T-helper 17 cell (primary cell): ENCODE results near the gene CA12. TPM values are rescaled to one million over a fixed set of nuclear protein-coding genes. Genes with fewer than 3 reads are reported as not detected.
"Not testable (repeated sequence)": the region's sequence is repeated elsewhere in the genome, so short reads cannot be mapped to it uniquely, and the experiment has no call there.

Source experiments
- ATAC-seq: fragments of 150-1000 bp; cut with Tn5 transposase; 2 replicates; pipeline ENCODE4 v1.10.0; 2021; ENCODE audit warnings: mild to moderate bottlenecking, moderate library complexity
- DNase-seq, 3 donors: peaks; one replicate each; pipeline versions ENCODE4 v3.0.0 to v3.0.0-alpha.2; 2020 to 2021
- H3K9me3 ChIP-seq: one replicate; pipeline ENCODE4 v1.7.0; 2013; ENCODE audit warnings: low read length, mild to moderate bottlenecking; ENCODE audit not compliant: control insufficient read depth, poor library complexity, severe bottlenecking
- H3K27ac Mint-ChIP-seq: one replicate; pipeline ENCODE4 v1.8.0; 2022; ENCODE audit warnings: mild to moderate bottlenecking, moderate library complexity, mixed read lengths
- H3K27me3 Mint-ChIP-seq: one replicate; pipeline ENCODE4 v1.8.0; 2022; ENCODE audit warnings: mixed read lengths
- H3K36me3 Mint-ChIP-seq: one replicate; pipeline ENCODE4 v1.8.0; 2022; ENCODE audit warnings: low read depth, mixed read lengths
- H3K4me1 Mint-ChIP-seq: one replicate; pipeline ENCODE4 v1.8.0; 2022; ENCODE audit warnings: mild to moderate bottlenecking, mixed read lengths
- H3K4me3 Mint-ChIP-seq: one replicate; pipeline ENCODE4 v1.8.0; 2022; ENCODE audit warnings: mild to moderate bottlenecking, moderate library complexity, mixed read lengths
- total RNA-seq, 4 donors: library from RNA in 2 of 4; stranded (reverse) in 2 of 4; gene quantifications; one replicate each; pipeline ENCODE4 v1.2.3 and lab custom pipeline; 2022 to 2026

Gene CA12
- not detected for total RNA-seq
- 0 reads per million in 2 donors for total RNA-seq (lab: John Stamatoyannopoulos, UW)

DNA sequence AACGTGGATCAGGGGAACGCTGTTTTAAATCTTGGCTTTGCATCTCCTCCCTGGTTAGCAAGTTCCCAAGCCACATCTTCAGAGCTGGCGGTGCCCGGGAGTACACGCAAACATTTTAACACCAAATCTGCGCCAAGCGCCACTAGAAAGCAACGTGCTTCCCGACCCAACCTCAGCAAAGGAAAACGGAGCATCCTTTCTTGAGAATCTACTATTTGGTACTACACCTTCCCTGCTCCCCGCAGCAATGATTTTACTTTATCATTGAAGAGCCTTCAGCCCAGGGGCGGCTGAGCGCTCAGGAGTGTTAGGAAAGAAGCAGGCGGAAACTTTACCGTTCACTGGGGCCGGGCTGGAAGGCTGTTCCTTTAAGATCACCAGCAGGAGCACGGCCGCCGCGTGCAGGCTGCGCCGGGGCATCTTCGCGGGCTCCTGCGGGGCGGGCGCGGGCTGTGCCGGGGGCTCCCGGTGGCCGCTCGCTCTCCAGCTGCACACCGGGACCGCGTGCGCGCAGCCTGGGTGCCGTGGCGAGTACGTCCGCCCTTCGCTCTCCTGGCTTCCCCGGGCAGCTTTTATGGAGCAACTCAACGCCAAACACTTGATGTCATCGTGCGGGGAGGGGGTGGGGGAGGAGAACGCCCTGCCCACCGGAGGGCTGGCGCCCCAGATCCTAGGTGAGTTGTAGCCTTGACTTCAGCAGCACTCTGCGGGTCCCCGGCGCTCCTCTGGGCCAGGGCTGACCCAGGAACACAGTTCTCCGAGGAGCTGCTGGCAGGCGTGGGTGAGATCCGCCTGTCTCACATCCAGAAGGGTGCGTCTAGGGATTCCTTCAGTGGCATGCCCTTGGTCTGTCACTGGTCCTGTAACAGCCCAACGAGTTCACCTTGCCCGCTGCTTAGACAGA lies at the start of gene CA12:
CA12 (minus strand) TSS at position 546 of the 904 bp plus-strand sequence; CDS start at position 420, 126 bp downstream.
- Mint-ChIP-seq H3K36me3 (peaks cover 5% of the 10 kb centered on the region), H3K4me1 (peaks cover 11% of the 10 kb centered on the region), H3K4me3 (peak within 1 kb of the TSS; percentile 62), H3K27ac (no peak within 1 kb of the TSS), H3K27me3 (peaks cover 85% of the 10 kb centered on the region)
- H3K9me3 ChIP-seq, result no peaks in the 10 kb centered on the region
- DNase-seq (no peak), ATAC-seq (peak; percentile 65)

DNA sequence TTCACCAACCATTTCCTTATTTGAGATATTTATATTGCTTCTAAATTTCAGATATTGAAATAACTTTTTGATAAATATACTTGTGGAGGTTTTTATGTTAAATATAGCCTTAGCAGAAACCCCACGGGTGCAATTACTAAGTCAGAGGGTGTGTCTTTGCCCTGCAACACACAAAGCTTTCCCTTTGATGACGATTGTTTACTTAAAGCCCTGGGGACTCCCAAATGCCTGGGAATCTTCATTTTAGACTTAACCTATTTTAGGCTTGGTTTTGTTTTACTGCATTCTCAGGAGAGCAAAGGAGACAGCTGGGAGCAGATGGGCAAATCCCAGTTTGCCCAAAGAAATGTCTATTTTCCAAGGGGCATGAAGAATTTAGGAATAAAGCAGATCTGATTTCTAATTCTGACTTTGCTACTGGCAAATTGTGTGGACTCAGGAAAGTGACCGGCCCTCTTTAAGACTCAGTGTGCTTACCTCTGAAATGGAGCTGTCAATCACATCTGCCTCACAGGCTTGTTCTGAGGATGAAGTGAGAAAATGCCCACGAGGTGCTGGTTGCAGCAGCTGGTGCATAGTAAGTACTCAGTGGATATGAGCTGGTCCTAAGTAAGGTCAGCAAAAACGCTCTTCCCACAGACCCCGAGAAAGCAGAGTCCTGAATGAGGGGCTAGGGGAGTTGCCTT lies 49.3 kb upstream of the CA12 start:
- H3K4me1 Mint-ChIP-seq, result peaks cover 3% of the 10 kb centered on the region
- no peak overlapping the region for H3K27ac Mint-ChIP-seq
- H3K4me3 Mint-ChIP-seq, result no peak overlapping the region
- H3K36me3 Mint-ChIP-seq, result peaks cover 2% of the 10 kb centered on the region
- peaks cover 24% of the 10 kb centered on the region for H3K27me3 Mint-ChIP-seq
- H3K9me3 ChIP-seq, result no peaks in the 10 kb centered on the region
- DNase-seq (no peak), ATAC-seq (no peak)

DNA sequence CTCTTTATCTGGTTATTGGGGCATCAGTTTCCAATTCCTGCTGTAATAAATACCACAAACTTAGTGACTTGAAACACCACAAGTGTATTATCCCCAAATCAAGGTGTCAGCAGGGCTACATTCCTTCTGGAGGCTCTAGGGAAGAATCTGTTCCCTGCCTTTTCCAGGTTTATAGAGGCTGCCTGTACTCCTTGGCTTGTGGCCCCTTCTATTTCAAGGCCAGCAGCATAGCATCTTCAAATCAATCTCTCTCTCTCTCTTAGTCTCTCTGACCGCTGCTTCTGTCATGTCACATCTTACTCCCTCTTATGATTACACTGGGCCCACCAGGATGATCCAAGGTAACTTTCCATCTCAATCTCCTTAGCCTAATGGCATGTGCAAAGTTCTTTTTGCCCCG lies 44.9 kb upstream of the CA12 start:
- H3K27ac Mint-ChIP-seq, result no peak overlapping the region
- ATAC-seq, result no peak
- H3K36me3 Mint-ChIP-seq, result peaks cover 2% of the 10 kb centered on the region
- peaks cover under 1% of the 10 kb centered on the region for H3K27me3 Mint-ChIP-seq
- H3K4me3 Mint-ChIP-seq, result no peak overlapping the region
- peaks cover 2% of the 10 kb centered on the region for H3K4me1 Mint-ChIP-seq
- H3K9me3 ChIP-seq, result no peaks in the 10 kb centered on the region
- DNase-seq, result no peak

DNA sequence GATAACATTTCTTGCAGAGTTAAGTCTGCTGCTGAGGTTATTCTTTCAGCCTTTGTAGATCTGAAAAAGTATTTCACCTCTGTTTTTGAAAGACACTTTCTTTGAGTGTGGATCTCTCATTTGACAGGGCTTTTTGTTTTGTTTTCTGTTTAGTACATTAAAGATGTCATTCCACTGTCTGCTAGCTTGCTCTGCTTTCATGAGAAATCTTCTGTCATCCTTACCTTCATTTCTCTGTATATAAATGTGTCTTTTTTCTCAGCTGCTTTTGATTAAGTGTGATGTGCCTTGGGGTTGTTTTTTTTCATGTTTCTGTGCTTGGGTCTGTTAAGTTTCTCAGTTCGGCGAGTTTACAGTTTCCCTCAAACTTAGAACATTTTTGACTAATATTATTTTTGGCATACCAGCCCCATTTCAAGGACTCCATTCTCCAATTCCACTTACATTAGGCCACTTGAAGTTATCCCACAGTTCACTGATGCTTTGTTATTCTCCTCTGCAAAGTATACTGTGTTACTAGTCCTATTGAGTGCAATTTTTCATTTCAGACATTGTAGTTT lies 43.9 kb upstream of the CA12 start:
- Mint-ChIP-seq H3K36me3 (peaks cover 2% of the 10 kb centered on the region), H3K27me3 (peaks cover 4% of the 10 kb centered on the region), H3K4me3 (no peak overlapping the region), H3K27ac (no peak overlapping the region), H3K4me1 (peaks cover 2% of the 10 kb centered on the region)
- ATAC-seq, result no peak
- H3K9me3 ChIP-seq, result no peaks in the 10 kb centered on the region
- no peak for DNase-seq

DNA sequence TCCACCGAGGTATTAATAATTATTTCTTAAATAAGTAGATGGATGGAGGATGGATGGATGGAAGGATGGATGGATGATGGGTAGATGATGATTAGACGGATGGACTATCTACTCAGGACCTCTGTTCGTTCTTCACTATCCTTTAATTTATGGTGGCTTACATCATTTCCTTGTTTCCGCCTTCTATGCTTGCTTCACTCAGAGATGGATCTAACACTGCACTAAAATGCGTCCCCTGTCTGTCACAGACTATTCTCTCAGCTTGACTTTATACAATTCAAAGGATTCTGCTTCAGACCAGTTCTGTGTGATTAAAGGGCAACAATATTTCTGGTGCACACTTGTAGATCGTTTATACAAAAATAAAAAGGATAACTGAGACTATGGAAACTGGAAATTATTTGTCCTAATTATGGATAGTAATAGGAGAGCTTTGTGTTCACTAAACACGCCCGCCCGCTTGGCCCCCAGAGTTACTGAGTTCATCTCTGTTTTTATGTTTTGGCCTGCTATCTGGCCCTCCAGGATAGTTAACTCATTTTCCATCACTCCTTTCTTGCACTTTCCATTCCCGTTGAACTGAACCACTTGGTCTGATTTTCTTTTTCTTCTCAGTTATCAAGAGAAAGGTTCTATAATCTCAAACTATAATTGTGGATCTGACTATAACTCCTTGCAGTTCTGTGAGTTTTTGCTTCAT lies 41.4 kb upstream of the CA12 start:
- peaks cover 2% of the 10 kb centered on the region for H3K36me3 Mint-ChIP-seq
- peaks cover 9% of the 10 kb centered on the region for H3K27me3 Mint-ChIP-seq
- DNase-seq (no peak), ATAC-seq (no peak)
- H3K27ac Mint-ChIP-seq, result no peak overlapping the region
- no peak overlapping the region for H3K4me3 Mint-ChIP-seq
- peaks cover 2% of the 10 kb centered on the region for H3K4me1 Mint-ChIP-seq
- H3K9me3 ChIP-seq, result no peaks in the 10 kb centered on the region

DNA sequence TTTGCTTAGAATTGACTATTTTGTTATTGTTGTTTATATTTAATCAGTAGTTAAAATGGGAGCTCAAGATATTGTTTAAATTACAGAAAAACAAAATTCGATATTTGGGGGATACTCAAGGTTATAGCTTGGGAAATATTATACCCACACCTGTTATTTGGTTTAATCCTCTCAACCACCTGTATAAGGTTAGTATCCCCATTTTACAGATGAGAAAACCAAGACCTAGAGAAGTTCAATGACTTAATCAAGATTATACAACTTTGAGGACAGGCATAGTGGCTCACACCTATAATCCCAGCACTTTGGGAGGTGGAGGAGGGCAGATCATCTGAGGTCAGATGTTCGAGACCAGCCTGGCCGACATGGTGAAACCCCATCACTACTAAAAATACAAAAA lies 39.8 kb upstream of the CA12 start:
- Mint-ChIP-seq H3K27me3 (peaks cover 9% of the 10 kb centered on the region), H3K27ac (no peak overlapping the region), H3K36me3 (no peaks in the 10 kb centered on the region), H3K4me1 (peaks cover 4% of the 10 kb centered on the region), H3K4me3 (no peak overlapping the region)
- ATAC-seq (no peak), DNase-seq (no peak)
- H3K9me3 ChIP-seq, result no peaks in the 10 kb centered on the region

DNA sequence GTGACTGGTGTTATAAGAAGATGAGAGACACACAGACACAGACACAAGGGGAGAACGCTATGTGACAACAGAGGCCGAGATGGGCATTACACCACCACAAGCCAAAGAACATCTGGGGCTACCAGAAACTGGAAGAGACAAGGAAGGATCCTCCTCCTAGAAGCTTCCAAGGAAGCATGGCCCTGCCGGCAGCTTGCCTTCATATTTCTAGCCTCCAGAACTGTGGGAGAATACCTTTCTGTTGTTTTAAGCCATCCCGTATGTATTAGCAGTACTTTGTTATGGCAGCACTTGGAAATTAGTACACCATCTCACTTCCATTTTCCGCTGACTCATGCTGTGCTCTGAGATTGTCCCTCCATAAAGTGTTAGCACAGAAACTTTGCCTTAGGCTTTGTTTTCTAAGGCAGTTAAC lies 38.7 kb upstream of the CA12 start:
- H3K27ac Mint-ChIP-seq, result no peak overlapping the region
- DNase-seq (no peak), ATAC-seq (no peak)
- no peaks in the 10 kb centered on the region for H3K36me3 Mint-ChIP-seq
- no peaks in the 10 kb centered on the region for H3K9me3 ChIP-seq
- no peak overlapping the region for H3K4me3 Mint-ChIP-seq
- H3K4me1 Mint-ChIP-seq, result peaks cover 4% of the 10 kb centered on the region
- H3K27me3 Mint-ChIP-seq, result peaks cover 9% of the 10 kb centered on the region

DNA sequence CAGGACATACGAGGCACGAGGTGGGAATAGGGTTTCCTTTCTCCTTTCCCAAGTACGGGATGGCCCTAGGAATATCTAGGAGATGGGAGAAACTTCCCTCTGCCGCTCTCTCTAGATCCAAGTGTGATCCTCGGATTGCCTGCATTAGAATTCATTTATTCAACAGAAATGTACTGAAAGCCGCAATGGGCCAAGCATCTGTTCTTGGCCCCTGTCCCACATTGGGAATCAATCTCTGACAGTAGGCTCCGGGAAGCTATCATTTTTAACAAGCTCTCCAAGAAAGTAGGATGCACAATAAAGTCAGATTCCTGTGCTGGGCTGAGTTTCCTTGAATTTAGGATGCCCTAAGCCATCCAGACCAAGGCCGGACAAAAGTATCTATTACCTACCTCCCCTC lies 37.2 kb upstream of the CA12 start:
- H3K36me3 Mint-ChIP-seq, result no peaks in the 10 kb centered on the region
- DNase-seq, result no peak
- H3K9me3 ChIP-seq, result no peaks in the 10 kb centered on the region

DNA sequence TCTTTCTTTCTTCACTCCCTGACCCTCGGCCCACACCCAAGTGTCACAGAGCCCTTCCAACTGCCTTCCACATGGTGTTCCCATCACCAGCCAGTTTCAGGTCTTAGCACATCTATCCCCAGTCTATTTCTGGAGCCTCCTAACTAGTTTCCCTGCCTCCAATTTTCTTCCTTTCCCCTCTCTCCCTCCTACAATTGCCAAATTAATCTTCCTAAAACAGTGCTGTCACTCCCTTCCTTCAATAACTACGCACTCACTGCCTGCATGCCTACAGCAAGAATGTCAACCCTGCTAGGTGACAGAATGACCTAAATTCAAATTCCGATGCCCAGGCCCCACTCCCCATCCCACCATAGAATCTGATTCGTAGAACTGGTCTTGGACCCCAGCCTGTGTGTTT lies 36.1 kb upstream of the CA12 start:
- no peak for ATAC-seq
- Mint-ChIP-seq H3K4me3 (no peak overlapping the region), H3K4me1 (peaks cover 2% of the 10 kb centered on the region), H3K36me3 (no peaks in the 10 kb centered on the region), H3K27ac (no peak overlapping the region), H3K27me3 (peaks cover 18% of the 10 kb centered on the region)
- DNase-seq, result no peak
- no peaks in the 10 kb centered on the region for H3K9me3 ChIP-seq

More for the DNA sequence above, 37.2 kb upstream of the CA12 start:
- no peak for ATAC-seq
- H3K27ac Mint-ChIP-seq, result no peak overlapping the region
- H3K4me3 Mint-ChIP-seq, result no peak overlapping the region
- peaks cover 9% of the 10 kb centered on the region for H3K27me3 Mint-ChIP-seq
- H3K4me1 Mint-ChIP-seq, result peaks cover 4% of the 10 kb centered on the region

DNA sequence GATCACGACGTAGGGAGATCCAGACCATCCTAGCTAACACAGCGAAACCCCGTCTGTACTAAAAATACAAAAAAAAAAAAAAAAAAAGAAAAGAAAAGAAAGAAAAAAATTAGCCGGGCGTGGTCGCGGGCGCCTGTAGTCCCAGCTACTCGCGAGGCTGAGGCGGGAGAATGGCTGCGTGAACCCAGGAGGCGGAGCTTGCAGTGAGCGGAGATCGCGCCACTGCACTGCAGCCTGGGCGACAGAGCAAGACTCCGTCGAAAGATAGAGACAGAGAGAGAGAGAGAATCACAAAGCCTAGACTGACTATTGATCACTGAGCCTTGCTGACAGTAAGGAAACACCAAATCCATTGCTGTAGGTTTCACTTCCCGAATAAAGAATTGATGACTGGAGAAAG lies 35.6 kb upstream of the CA12 start:
- not testable (repeated sequence) for H3K27ac Mint-ChIP-seq, H3K4me3 Mint-ChIP-seq, H3K4me1 Mint-ChIP-seq, H3K9me3 ChIP-seq, H3K36me3 Mint-ChIP-seq, DNase-seq, ATAC-seq
- peaks cover 22% of the 10 kb centered on the region for H3K27me3 Mint-ChIP-seq

DNA sequence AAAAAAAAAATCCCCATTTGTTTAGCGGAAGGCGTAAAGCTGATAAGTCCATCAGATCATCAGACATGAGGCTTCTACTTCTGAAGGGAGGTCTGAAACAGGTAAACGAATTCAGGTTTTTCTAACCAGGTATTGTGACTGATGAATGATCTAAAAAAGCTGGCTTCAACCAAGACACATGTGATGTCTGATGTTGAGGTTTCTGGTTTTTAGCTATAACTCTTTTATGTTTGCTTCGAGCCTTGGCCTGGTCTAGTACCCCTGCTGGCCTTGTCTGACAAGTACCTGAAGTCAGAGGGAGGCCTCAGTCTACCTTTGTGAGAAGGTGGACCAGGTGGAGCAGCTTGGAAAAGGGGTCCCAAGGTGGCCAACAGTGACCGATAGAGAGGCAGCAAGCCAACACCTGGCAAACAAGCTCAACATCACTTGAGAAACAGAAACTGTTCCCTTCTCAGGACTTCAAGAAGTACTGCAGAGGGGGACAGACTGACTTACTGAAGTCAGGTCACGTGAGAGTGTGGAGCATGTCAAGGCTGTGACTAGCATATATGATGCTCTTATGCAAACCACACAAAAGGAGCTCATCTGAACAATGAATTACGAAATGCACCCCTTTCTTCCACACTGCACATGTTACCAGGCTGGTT lies 33.0 kb upstream of the CA12 start:
- Mint-ChIP-seq H3K27ac (no peak overlapping the region), H3K27me3 (peaks cover 20% of the 10 kb centered on the region), H3K36me3 (no peaks in the 10 kb centered on the region), H3K4me3 (no peak overlapping the region), H3K4me1 (peaks cover 2% of the 10 kb centered on the region)
- ATAC-seq (no peak), DNase-seq (no peak)
- no peaks in the 10 kb centered on the region for H3K9me3 ChIP-seq

DNA sequence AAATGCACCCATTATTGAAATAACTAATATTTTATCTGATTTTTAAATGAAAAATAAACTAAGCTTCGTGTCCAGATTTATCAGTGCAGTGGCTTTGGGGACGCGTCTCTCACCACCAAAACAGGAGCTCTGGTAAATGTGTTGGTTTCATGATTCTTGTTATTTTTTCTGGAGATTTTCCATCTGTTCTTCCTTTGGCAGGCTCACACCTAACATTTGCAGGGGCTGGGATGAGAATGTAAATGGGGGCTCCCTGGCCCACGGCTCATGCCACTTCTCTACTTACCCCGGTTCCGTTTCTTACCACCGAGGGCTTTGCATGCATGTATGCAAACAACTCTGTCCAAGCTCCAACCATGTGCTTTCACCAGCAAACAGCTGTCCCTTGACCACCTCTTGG lies 30.9 kb upstream of the CA12 start:
- Mint-ChIP-seq H3K27me3 (peaks cover 20% of the 10 kb centered on the region), H3K4me3 (no peak overlapping the region), H3K27ac (no peak overlapping the region), H3K36me3 (no peaks in the 10 kb centered on the region), H3K4me1 (no peaks in the 10 kb centered on the region)
- ATAC-seq (no peak), DNase-seq (no peak)
- no peaks in the 10 kb centered on the region for H3K9me3 ChIP-seq
